Neural progenitor cell (in vitro differentiated cells): ENCODE data around the gene SCG3. TPM values are rescaled to one million over a fixed set of nuclear protein-coding genes. Genes with fewer than 3 reads are reported as not detected.

Experiments
- total RNA-seq: library from RNA; depleted of rRNA; stranded (reverse); fragments of >200 nt; gene quantifications from 2 replicates; pipeline ENCODE4 v1.2.3, GENCODE V29; 2015; ENCODE audit warnings: low replicate concordance

The SCG3 gene
- total RNA-seq, 1 donor from 2014 or later, result 0.19 TPM

Other genes starting within 250 kb of the SCG3 start
- gene DMXL2, start 58.7 kb upstream of the SCG3 start, total RNA-seq, result 78.4 and 124 TPM in 2 replicates
- gene LYSMD2, start 56.2 kb downstream of the SCG3 start, total RNA-seq, result 0.15 TPM in 1 of 2 replicates, not detected in the other
- gene TMOD2, start 70.1 kb downstream of the SCG3 start, total RNA-seq, result 1.9 and 3.2 TPM in 2 replicates
- gene TMOD3, start 148.2 kb downstream of the SCG3 start, total RNA-seq, result 17.6 and 37.4 TPM in 2 replicates